Chondrocyte (in vitro differentiated cells): ENCODE results near the gene CACNG4. TPM values are rescaled to one million over a fixed set of nuclear protein-coding genes. Genes with fewer than 3 reads are reported as not detected.
A peak's percentile ranks its signal among the peaks of the same experiment; 100 is the strongest.

ENCODE experiments used
- DNase-seq: peaks from one replicate; pipeline ENCODE4 v3.0.0; 2021; ENCODE audit warnings: mixed read lengths, low spot score
- H3K27ac Mint-ChIP-seq: one replicate; pipeline ENCODE4 v1.8.0; 2021; ENCODE audit warnings: mild to moderate bottlenecking, moderate library complexity, mixed read lengths; ENCODE audit not compliant: unreplicated experiment
- H3K27me3 Mint-ChIP-seq: 2 replicates; pipeline ENCODE4 v1.8.0; 2021; ENCODE audit warnings: low read depth, mixed read lengths
- H3K36me3 Mint-ChIP-seq: 2 replicates; pipeline ENCODE4 v1.8.0; 2021; ENCODE audit warnings: low read depth, mixed read lengths
- H3K4me1 Mint-ChIP-seq: 2 replicates; pipeline ENCODE4 v1.8.0; 2021; ENCODE audit warnings: low read depth, mild to moderate bottlenecking, mixed read lengths
- H3K4me3 Mint-ChIP-seq: one replicate; pipeline ENCODE4 v1.8.0; 2021; ENCODE audit warnings: mild to moderate bottlenecking, moderate library complexity, mixed read lengths; ENCODE audit not compliant: unreplicated experiment
- H3K9me3 Mint-ChIP-seq: 2 replicates; pipeline ENCODE4 v1.8.0; 2021; ENCODE audit warnings: low read depth, mixed read lengths
- CTCF ChIP-seq: fragments of 200-600 bp; sonication (generic); IDR thresholded peaks from 2 replicates; pipeline ENCODE4 v1.5.0; 2021; ENCODE audit warnings: antibody characterized with exemption, mild to moderate bottlenecking, moderate library complexity
- total RNA-seq: library from RNA; stranded (reverse); gene quantifications from 3 replicates; pipeline ENCODE4 v1.2.1, GENCODE V29; 2021

The CACNG4 gene
- total RNA-seq, 1 donor from 2014 or later = 2.9 TPM

GRCh38 chr17:66956941-66957340, 7.6 kb upstream of the CACNG4 start:
- DNase-seq = no peak
- peaks cover 15% of the 10 kb centered on the region for H3K4me1 Mint-ChIP-seq
- H3K4me3 Mint-ChIP-seq = no peak overlapping the region
- H3K27ac Mint-ChIP-seq = no peak overlapping the region
- no peaks in the 10 kb centered on the region for H3K36me3 Mint-ChIP-seq
- H3K9me3 Mint-ChIP-seq = no peaks in the 10 kb centered on the region
- H3K27me3 Mint-ChIP-seq = no peaks in the 10 kb centered on the region
- TF ChIP-seq CTCF = no peak

- no peaks in the 10 kb centered on the region for H3K9me3 Mint-ChIP-seq
- H3K27me3 Mint-ChIP-seq = no peaks in the 10 kb centered on the region
- no peak overlapping the region for H3K27ac Mint-ChIP-seq
- peaks cover 11% of the 10 kb centered on the region for H3K4me1 Mint-ChIP-seq
- no peak overlapping the region for H3K4me3 Mint-ChIP-seq
- DNase-seq = no peak
- TF ChIP-seq CTCF = no peak
- H3K36me3 Mint-ChIP-seq = no peaks in the 10 kb centered on the region
Observed at GRCh38 chr17:66957343-66957742, 7.2 kb upstream of the CACNG4 start.

GRCh38 chr17:66957951-66958579, 6.4 kb upstream of the CACNG4 start:
- DNase-seq = no peak
- Mint-ChIP-seq H3K27ac (peak overlapping the region; percentile 12), H3K27me3 (no peaks in the 10 kb centered on the region), H3K4me3 (no peak overlapping the region), H3K36me3 (no peaks in the 10 kb centered on the region), H3K4me1 (peaks cover 5% of the 10 kb centered on the region), H3K9me3 (no peaks in the 10 kb centered on the region)
- TF ChIP-seq CTCF = no peak

- DNase-seq = no peak
- H3K4me3 Mint-ChIP-seq = no peak overlapping the region
- TF ChIP-seq CTCF = no peak
- peaks cover 3% of the 10 kb centered on the region for H3K27me3 Mint-ChIP-seq
- H3K4me1 Mint-ChIP-seq = peaks cover 8% of the 10 kb centered on the region
- no peaks in the 10 kb centered on the region for H3K36me3 Mint-ChIP-seq
- no peak overlapping the region for H3K27ac Mint-ChIP-seq
- no peaks in the 10 kb centered on the region for H3K9me3 Mint-ChIP-seq
Observed at GRCh38 chr17:66959641-66960375, 4.7 kb upstream of the CACNG4 start.

GRCh38 chr17:66960613-66961012, 3.9 kb upstream of the CACNG4 start:
- TF ChIP-seq CTCF = no peak
- peaks cover 12% of the 10 kb centered on the region for H3K4me1 Mint-ChIP-seq
- no peak overlapping the region for H3K4me3 Mint-ChIP-seq
- no peaks in the 10 kb centered on the region for H3K9me3 Mint-ChIP-seq
- no peak for DNase-seq
- H3K27ac Mint-ChIP-seq = no peak overlapping the region
- H3K36me3 Mint-ChIP-seq = no peaks in the 10 kb centered on the region
- H3K27me3 Mint-ChIP-seq = peaks cover 3% of the 10 kb centered on the region
